KMS-11 (cell line): Measurements from ENCODE around the gene ATXN7L2.

Experiments used
- H2AFZ ChIP-seq: fragments of 200-600 bp; sonication (generic); 2 replicates; pipeline ENCODE4 v1.6.1; 2016; ENCODE audit warnings: antibody characterized with exemption, mixed run types, low read depth
- H3K27ac ChIP-seq: fragments of 200-600 bp; sonication (generic); 2 replicates; pipeline ENCODE4 v1.6.1; 2016; ENCODE audit warnings: mild to moderate bottlenecking, mixed run types
- H3K27me3 ChIP-seq: fragments of 200-600 bp; sonication (generic); 2 replicates; pipeline ENCODE4 v1.6.1; 2017; ENCODE audit warnings: mild to moderate bottlenecking, low read depth, mixed run types, moderate library complexity; ENCODE audit not compliant: insufficient read depth
- H3K36me3 ChIP-seq: fragments of 200-600 bp; sonication (generic); 2 replicates; pipeline ENCODE4 v1.6.1; 2017; ENCODE audit warnings: mild to moderate bottlenecking, mixed run types; ENCODE audit not compliant: insufficient read depth
- H3K4me1 ChIP-seq: fragments of 200-600 bp; sonication (generic); 2 replicates; pipeline ENCODE4 v1.6.1; 2016; ENCODE audit warnings: mild to moderate bottlenecking, low read depth, mixed run types; ENCODE audit not compliant: poor library complexity, severe bottlenecking
- H3K4me2 ChIP-seq: fragments of 200-600 bp; sonication (generic); 2 replicates; pipeline ENCODE4 v1.7.0; 2016; ENCODE audit warnings: mild to moderate bottlenecking, mixed run types
- H3K4me3 ChIP-seq: fragments of 200-600 bp; sonication (generic); IDR thresholded peaks from 2 replicates; pipeline ENCODE4 v1.6.1; 2017; ENCODE audit warnings: low read depth, low read length, mixed read lengths; ENCODE audit not compliant: insufficient read depth
- H3K79me2 ChIP-seq: fragments of 200-600 bp; sonication (generic); 2 replicates; pipeline ENCODE4 v1.6.1; 2016; ENCODE audit warnings: low read depth, mixed run types; ENCODE audit not compliant: insufficient read depth
- H3K9ac ChIP-seq: fragments of 200-600 bp; sonication (generic); 2 replicates; pipeline ENCODE4 v1.6.1; 2016; ENCODE audit warnings: mild to moderate bottlenecking, mixed run types
- H4K20me1 ChIP-seq: fragments of 200-600 bp; sonication (generic); 2 replicates; pipeline ENCODE4 v1.6.1; 2016; ENCODE audit warnings: mild to moderate bottlenecking, mixed run types; ENCODE audit not compliant: insufficient read depth
- CTCF ChIP-seq: fragments of 200-600 bp; sonication (generic); conservative IDR thresholded peaks from 2 replicates; pipeline ENCODE4 v1.6.1; 2017; ENCODE audit warnings: low read depth, mild to moderate bottlenecking, antibody characterized with exemption, low read length, moderate library complexity, mixed read lengths

The ATXN7L2 gene

GRCh38 chr1:109493805-109494539 is 10.3 kb downstream of the ATXN7L2 start, which contains the start of gene CYB561D1:
Gene CYB561D1 (plus strand): TSS chr1:109494094. CDS start chr1:109494140, 46 bp downstream.
- peak within 1 kb of the TSS; percentile 75 for H2AFZ ChIP-seq
- no peaks in the 10 kb centered on the region for H4K20me1 ChIP-seq
- TF ChIP-seq CTCF = peak; percentile 98
- peak within 1 kb of the TSS; percentile 43; the same call in 1 of the 2 replicates for H3K9ac ChIP-seq
- H3K4me1 ChIP-seq = peaks cover 18% of the 10 kb centered on the region
- H3K27me3 ChIP-seq = no peaks in the 10 kb centered on the region
- peak within 1 kb of the TSS; percentile 99 for H3K4me3 ChIP-seq
- peak within 1 kb of the TSS; percentile 61 for H3K4me2 ChIP-seq
- H3K36me3 ChIP-seq = no peaks in the 10 kb centered on the region; the same call in 1 of the 2 replicates
- H3K79me2 ChIP-seq = peaks cover 14% of the 10 kb centered on the region; the same call in 1 of the 2 replicates
- no peak within 1 kb of the TSS for H3K27ac ChIP-seq

GRCh38 chr1:109495738-109496137 is 12.0 kb downstream of the ATXN7L2 start:
- Histone ChIP-seq H3K36me3 (no peaks in the 10 kb centered on the region; the same call in 1 of the 2 replicates), H3K27ac (no peak overlapping the region), H3K4me1 (peaks cover 18% of the 10 kb centered on the region), H3K9ac (no peak overlapping the region), H3K4me3 (no peak overlapping the region), H3K27me3 (no peaks in the 10 kb centered on the region), H3K4me2 (no peak overlapping the region; the same call in 1 of the 2 replicates), H3K79me2 (peaks cover 14% of the 10 kb centered on the region; the same call in 1 of the 2 replicates), H2AFZ (no peak overlapping the region), H4K20me1 (no peaks in the 10 kb centered on the region)
- no peak for TF ChIP-seq CTCF

DNA sequence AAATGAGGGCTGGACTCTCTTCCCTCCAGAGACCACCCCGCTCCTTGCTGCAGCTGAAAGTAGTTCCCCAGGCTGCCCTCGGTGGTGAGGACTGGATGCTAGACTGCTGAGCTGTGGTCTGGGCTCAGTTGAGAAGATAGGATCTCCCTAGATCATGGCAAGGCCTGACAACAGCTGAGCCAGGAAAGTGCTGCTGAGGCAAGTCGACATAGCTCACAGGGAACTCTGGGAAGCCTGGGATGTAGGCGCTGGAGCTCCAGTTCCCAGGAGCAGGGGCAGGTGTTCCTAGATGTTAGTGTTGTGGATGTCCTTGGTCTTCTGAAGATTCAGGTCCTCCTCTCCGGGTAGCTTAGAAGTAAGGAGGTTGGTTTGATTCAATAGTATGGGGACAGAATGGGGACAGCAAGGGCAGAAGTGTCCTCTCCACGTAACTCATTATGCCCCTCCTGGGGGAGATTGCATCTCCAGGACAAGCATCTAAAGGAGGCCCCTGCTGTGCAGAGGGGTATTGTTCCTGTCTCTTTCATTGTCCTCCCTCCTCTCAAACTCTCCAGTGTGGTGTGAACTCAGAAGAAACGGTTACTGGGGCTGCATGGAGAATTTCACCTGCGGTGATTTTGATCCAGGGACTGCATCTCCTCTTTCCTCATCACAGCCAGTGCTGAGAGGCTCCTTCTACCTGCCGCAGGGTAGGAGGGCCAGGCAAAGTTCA is 13.9 kb downstream of the ATXN7L2 start:
- H3K27me3 ChIP-seq = no peaks in the 10 kb centered on the region
- no peak overlapping the region for H3K27ac ChIP-seq
- peaks cover 14% of the 10 kb centered on the region; the same call in 1 of the 2 replicates for H3K79me2 ChIP-seq
- no peak overlapping the region for H3K4me2 ChIP-seq
- no peaks in the 10 kb centered on the region for H4K20me1 ChIP-seq
- H3K4me3 ChIP-seq = no peak overlapping the region
- H3K4me1 ChIP-seq = peaks cover 18% of the 10 kb centered on the region
- no peak overlapping the region for H2AFZ ChIP-seq
- H3K36me3 ChIP-seq = no peaks in the 10 kb centered on the region; the same call in 1 of the 2 replicates
- H3K9ac ChIP-seq = no peak overlapping the region
- TF ChIP-seq CTCF = no peak

DNA sequence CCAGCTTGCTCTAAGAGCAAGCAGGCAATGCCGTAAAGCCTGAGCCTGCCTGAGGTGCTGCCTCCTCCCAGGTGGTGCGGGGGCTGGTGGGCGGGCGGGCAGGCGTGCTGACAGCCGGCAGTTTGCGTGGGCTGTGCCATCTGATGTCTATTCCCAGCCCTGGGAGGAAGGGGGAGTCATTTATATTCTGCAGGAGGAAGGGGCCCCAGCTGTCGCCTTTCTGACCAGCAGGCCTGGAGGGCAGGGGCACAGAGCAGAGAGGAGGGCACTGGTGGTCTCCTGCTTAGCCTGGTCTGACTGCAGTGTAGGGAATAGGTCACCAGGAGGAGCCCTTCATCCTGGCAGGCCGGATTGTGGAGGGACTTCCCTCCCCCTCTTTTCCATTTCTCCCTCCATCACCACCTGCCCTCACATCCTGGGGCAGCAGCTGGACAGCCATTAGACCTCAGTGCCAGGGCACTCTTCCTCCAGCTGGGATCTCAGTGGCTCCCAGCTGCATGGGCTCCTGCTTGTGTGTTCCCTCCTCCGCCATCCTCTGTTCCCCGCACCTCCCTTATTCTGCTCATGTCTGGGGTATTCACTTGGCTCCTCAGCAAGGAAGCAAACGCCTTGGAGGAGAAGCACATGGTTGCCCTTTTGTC is 14.6 kb downstream of the ATXN7L2 start:
- Histone ChIP-seq H3K9ac (no peak overlapping the region), H2AFZ (no peak overlapping the region), H3K27ac (no peak overlapping the region), H3K4me3 (no peak overlapping the region), H3K36me3 (no peaks in the 10 kb centered on the region; the same call in 1 of the 2 replicates), H3K4me1 (peaks cover 15% of the 10 kb centered on the region), H3K79me2 (peaks cover 14% of the 10 kb centered on the region; the same call in 1 of the 2 replicates), H4K20me1 (no peaks in the 10 kb centered on the region), H3K27me3 (no peaks in the 10 kb centered on the region), H3K4me2 (no peak overlapping the region)
- TF ChIP-seq CTCF = peak; percentile 70
